Measurements from ENCODE around the gene ANG.
A peak's percentile ranks its signal among the peaks of the same experiment; 100 is the strongest.

- TF ChIP-seq CTCF (IDR thresholded peaks at IDR 0.05; ENCODE audit: insufficient read depth, low read length) (peak; percentile 81), POLR2AphosphoS5 (IDR thresholded peaks at IDR 0.05; ENCODE audit: low read depth) (no peak)
Observed at GRCh38 chr14:20697273-20698017, 8.9 kb downstream of the ANG start.
